ENCODE results near the gene PRUNE2.
"Not testable (repeated sequence)": the region's sequence is repeated elsewhere in the genome, so short reads cannot be mapped to it uniquely, and the experiment has no call there.

The PRUNE2 gene

GRCh38 chr9:76691517-76692313 is 214.2 kb downstream of the PRUNE2 start:
- DNase-seq = no peak

- no peak for DNase-seq
Measured at GRCh38 chr9:76690973-76691370, 214.9 kb downstream of the PRUNE2 start.

- no peak for DNase-seq
Measured at GRCh38 chr9:76690246-76690972, 215.5 kb downstream of the PRUNE2 start.

GRCh38 chr9:76688471-76689238 is 217.3 kb downstream of the PRUNE2 start:
- no peak for DNase-seq

GRCh38 chr9:76687861-76688391 is 218.0 kb downstream of the PRUNE2 start:
- DNase-seq = peak; percentile 22

GRCh38 chr9:76686756-76687155 is 219.2 kb downstream of the PRUNE2 start:
- no peak for DNase-seq

GRCh38 chr9:76684213-76684612 is 221.7 kb downstream of the PRUNE2 start:
- DNase-seq = no peak

GRCh38 chr9:76681556-76681955 is 224.4 kb downstream of the PRUNE2 start:
- no peak for DNase-seq

- DNase-seq = no peak
Measured at GRCh38 chr9:76680716-76681425, 225.0 kb downstream of the PRUNE2 start.

GRCh38 chr9:76677481-76678055 is 228.3 kb downstream of the PRUNE2 start:
- DNase-seq = no peak

GRCh38 chr9:76676857-76677256 is 229.1 kb downstream of the PRUNE2 start:
- no peak for DNase-seq

GRCh38 chr9:76667521-76667957 is 238.4 kb downstream of the PRUNE2 start:
- DNase-seq = no peak

- not testable (repeated sequence) for DNase-seq
Measured at GRCh38 chr9:76665966-76666365, 239.9 kb downstream of the PRUNE2 start.

GRCh38 chr9:76665458-76665857 is 240.5 kb downstream of the PRUNE2 start:
- no peak for DNase-seq

GRCh38 chr9:76664120-76664519 is 241.8 kb downstream of the PRUNE2 start:
- no peak for DNase-seq

GRCh38 chr9:76662476-76663281 is 243.2 kb downstream of the PRUNE2 start:
- DNase-seq = no peak

GRCh38 chr9:76658510-76659231 is 247.2 kb downstream of the PRUNE2 start:
- no peak for DNase-seq

- DNase-seq = no peak
Measured at GRCh38 chr9:76657265-76657664, 248.6 kb downstream of the PRUNE2 start.

GRCh38 chr9:76655971-76656370 is 249.9 kb downstream of the PRUNE2 start:
- DNase-seq = no peak

GRCh38 chr9:76655121-76655541 is 250.8 kb downstream of the PRUNE2 start:
- no peak for DNase-seq
